ENCODE measurements around the gene SCN9A.

Gene SCN9A

DNA sequence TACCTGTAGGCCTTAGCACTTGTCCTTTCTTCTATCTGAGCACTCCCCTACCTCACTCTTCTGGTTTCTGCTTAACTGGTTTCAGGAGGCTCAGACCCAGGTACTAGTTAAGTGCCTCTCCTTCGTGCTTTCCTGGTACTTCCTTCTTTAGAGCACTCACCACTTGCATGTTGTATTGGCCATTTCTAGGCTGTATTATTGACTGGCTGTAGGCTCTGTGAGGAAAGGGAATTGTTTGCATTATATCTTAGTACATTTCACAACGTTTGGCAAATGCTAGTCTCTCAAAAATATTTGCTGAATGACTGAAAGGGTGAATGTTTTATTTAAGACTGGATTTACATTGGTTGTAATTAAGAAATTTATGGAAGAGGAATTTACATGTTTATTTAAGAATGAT, 212.0 kb downstream of the SCN9A start:
- DNase-seq, result no peak

DNA sequence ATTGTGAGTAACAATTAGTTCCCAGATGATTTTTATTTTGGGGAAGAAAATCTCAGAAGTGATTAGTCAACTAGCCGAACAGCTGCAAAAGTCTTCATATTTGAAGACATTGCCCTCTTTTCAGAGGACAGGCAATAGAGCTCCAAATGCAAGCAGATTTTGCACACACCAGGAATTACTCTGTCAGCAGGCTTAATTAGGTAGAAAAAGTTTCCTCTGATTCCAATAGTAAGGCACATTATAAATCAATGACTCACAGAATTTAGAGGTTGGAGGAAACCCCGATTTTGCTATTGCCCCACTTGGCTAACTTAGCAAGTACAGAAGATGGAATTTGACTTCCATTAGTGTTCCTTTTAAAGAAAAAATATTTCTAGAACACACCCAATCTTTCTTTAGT, 217.2 kb downstream of the SCN9A start:
- DNase-seq, result no peak

DNA sequence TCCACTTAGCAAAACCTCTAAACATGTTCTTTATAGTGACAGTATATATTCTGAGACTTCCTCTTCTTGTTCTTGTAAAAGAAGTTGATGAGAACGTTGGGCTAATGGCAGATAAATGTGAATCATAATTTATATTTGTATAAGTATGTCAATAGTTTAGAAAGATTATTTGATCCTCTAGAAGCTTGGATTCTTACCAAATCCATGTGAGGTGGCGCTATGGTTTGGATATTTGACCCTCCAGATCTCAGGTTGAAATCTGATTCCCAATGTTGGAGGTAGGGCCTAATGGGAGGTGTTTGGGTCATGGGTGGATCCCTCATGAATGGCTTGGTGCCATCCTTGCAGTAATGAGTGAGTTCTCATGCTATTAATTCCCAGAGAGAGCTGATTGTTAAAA, 218.2 kb downstream of the SCN9A start:
- DNase-seq, result no peak

DNA sequence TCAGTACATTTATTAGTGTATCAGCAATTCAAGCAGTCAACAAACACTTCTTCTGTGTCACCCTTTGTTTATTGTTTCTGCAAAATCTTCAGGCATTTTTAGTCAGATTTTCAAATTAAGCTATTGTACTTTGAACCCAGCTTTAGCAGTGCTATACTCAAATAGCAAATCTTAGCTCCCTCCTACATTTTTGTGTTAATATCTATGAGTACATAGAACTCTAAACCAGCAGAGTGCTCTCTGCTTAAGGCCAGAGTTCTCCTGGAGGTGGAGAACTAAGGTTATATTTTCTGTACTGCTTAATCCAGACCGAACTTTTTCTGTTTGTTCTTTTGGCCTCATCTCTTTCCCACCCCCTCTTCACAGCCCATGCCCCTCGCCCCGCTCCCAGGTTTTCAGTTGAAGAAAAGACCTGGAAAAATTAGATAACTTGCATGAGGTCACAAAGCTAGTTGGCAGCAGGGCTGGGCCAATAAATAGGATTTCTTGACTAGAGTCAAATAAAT, 218.7 kb downstream of the SCN9A start:
- no peak for DNase-seq

DNA sequence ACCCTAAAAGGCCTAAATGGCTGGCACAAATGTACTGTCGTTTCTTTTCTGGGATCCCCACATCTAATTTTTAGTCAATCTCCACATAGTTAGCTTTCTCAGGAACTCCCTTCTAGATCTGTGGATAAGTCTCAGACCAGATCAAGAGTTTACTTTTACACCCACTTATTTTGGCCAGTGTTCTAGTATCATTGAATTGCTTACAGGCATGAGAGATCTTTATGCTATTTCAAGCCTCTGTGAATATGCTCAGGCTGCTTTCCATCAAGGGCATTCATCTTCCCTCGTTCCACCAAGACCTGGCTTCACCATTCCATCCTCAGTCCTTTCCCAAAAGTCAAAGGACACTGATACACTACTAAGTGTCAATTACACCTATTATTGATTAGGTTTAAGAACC, 220.2 kb downstream of the SCN9A start:
- no peak for DNase-seq

DNA sequence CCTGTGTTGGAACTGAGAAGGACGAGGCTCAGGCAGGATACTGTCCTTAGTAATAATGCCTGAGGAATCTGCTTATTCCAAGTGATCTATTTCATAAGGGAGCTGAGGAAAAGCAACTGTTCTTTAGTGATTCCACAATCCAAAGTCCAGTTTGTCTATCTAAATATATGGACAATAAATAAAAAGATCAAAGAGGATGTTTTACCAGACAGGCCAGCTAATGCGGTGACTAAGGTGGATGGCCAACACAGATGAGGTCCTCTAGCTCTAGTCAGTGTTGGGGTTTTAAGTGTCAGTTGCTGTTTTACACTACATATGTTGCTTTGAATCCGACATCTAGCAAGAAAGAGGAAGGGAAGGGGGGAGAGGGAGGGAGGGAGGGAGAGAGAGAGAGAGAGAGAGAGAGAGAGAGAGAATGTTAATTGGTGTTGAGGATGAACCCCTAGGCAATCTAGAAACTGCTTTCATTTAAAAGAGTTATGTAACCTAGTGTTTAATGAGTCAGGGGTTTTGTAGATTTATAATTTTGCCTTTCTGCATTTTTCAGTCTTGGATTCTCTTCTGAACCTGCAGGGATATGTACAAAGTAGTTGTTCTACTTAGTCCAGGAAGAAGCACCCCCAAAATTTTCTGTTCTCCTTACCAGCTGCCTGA, 220.9 kb downstream of the SCN9A start:
- no peak for DNase-seq

DNA sequence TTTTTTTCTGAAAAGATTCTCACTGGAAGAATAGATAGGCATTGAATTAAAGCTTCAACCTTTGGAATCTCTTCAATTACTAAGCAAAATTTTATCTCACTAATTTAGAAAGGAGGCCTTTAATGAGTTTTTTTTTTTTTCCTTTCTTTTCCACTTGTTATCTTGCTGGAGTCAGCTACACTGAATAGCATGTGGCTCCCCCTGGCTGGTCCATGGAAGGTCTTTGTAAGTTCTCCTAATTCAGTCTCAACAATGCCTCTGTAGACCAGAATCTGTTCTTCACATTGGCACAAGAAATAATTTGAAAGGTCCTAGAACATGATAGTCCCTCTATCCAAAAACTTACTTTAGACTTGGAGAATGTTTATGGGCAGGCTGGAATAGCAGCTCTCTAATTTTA, 223.7 kb downstream of the SCN9A start:
- no peak for DNase-seq

DNA sequence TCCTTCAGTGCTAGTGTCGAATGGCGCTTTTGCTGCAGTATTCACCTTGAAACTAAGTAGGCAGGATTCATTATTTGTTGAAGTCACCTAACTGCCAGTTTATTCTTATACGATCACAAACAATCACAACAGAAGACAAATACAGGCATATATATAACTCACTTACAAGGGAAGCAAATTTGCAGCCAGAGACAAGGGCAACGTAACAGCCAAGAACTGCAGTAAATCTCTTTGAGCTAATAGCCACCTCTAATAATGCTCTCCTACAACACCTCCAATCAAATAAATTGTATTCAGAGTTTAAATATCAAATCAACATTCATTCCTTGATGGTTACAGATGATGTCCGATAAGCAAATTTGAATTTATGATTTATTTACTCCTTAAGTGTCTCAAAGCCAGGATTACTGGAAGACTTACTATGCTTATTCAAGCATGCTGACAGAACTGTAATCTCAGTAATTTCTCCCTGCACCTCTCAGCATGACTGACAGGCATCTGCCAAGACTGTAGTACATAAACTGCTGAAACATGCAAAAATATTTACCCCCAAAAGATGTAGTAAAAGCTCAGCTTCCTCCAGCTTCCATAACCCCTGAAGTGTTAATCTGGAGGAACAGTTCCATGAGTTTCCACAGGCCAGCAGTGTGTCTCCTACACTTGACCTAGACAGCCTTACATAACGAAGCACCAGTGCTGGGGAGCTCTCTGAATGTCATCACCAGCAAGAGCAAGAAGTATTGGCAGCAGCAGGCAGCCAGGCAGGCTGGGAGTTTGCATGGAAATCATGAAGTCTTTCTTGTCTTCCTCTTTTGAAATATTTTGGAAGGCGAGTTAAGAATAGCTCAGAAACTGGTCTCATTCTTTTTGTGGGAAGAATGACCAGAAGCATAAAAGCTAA, 227.0 kb downstream of the SCN9A start:
- no peak for DNase-seq

DNA sequence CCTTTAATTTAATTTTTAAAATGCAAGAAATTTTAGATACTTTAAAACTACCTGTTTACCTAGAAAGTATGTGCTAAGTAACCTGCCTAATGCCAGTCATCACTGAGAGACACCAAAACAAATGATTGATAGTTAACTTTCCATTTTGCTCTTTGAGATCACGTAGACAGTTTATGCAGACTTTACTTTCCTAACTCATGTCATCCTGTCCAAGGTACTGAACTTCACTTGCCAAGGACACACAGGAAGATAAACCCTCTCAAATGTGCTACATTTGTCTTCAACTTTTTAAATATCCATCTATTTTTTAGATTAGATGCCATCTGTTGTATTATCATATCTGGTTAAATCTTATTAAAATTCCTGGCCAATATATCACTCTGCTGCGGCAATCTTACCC, 227.9 kb downstream of the SCN9A start:
- DNase-seq, result no peak
